Osteocyte (in vitro differentiated cells): Measurements from ENCODE around the gene ZNF451. TPM values are rescaled to one million over a fixed set of nuclear protein-coding genes. Genes with fewer than 3 reads are reported as not detected.

Source experiments
- DNase-seq: peaks from one replicate; pipeline ENCODE4 v3.0.0; 2021; ENCODE audit warnings: mixed read lengths; ENCODE audit not compliant: unreplicated experiment; ENCODE audit errors: extremely low spot score
- H3K27ac Mint-ChIP-seq: one replicate; pipeline ENCODE4 v1.8.0; 2021; ENCODE audit warnings: mild to moderate bottlenecking, mixed read lengths; ENCODE audit not compliant: unreplicated experiment
- H3K27me3 Mint-ChIP-seq: one replicate; pipeline ENCODE4 v1.8.0; 2021; ENCODE audit warnings: mixed read lengths; ENCODE audit not compliant: unreplicated experiment
- H3K36me3 Mint-ChIP-seq: one replicate; pipeline ENCODE4 v1.8.0; 2021; ENCODE audit warnings: mixed read lengths; ENCODE audit not compliant: unreplicated experiment
- H3K4me1 Mint-ChIP-seq: one replicate; pipeline ENCODE4 v1.8.0; 2021; ENCODE audit warnings: mixed read lengths; ENCODE audit not compliant: unreplicated experiment
- H3K4me3 Mint-ChIP-seq: one replicate; pipeline ENCODE4 v1.8.0; 2021; ENCODE audit warnings: mild to moderate bottlenecking, moderate library complexity, mixed read lengths; ENCODE audit not compliant: unreplicated experiment
- H3K9me3 Mint-ChIP-seq: one replicate; pipeline ENCODE4 v1.8.0; 2021; ENCODE audit warnings: mixed read lengths; ENCODE audit not compliant: unreplicated experiment
- CTCF ChIP-seq: fragments of 200-600 bp; sonication (generic); IDR thresholded peaks from 2 replicates; pipeline ENCODE4 v1.5.0; 2021; ENCODE audit warnings: antibody characterized with exemption, mild to moderate bottlenecking, moderate library complexity
- total RNA-seq: library from RNA; stranded (reverse); gene quantifications from 2 replicates; pipeline ENCODE4 v1.2.1, GENCODE V29; 2021

The ZNF451 gene
- total RNA-seq, 1 donor from 2014 or later = 53.6 TPM

GRCh38 chr6:57137350-57137749 lies 47.4 kb downstream of the ZNF451 start:
- Mint-ChIP-seq H3K36me3 (peaks cover 46% of the 10 kb centered on the region), H3K27ac (no peak overlapping the region), H3K4me3 (no peak overlapping the region), H3K9me3 (peaks cover 5% of the 10 kb centered on the region), H3K27me3 (no peaks in the 10 kb centered on the region), H3K4me1 (peaks cover 5% of the 10 kb centered on the region)
- no peak for TF ChIP-seq CTCF
- no peak for DNase-seq

GRCh38 chr6:57138026-57138425 lies 48.0 kb downstream of the ZNF451 start:
- Mint-ChIP-seq H3K27ac (no peak overlapping the region), H3K27me3 (no peaks in the 10 kb centered on the region), H3K4me1 (peaks cover 5% of the 10 kb centered on the region), H3K4me3 (no peak overlapping the region), H3K36me3 (peaks cover 50% of the 10 kb centered on the region), H3K9me3 (peaks cover 5% of the 10 kb centered on the region)
- no peak for DNase-seq
- no peak for TF ChIP-seq CTCF

GRCh38 chr6:57141451-57142177 lies 51.6 kb downstream of the ZNF451 start:
- Mint-ChIP-seq H3K36me3 (peaks cover 48% of the 10 kb centered on the region), H3K9me3 (peaks cover 5% of the 10 kb centered on the region), H3K27ac (no peak overlapping the region), H3K4me1 (no peaks in the 10 kb centered on the region), H3K4me3 (no peak overlapping the region), H3K27me3 (no peaks in the 10 kb centered on the region)
- DNase-seq = no peak
- no peak for TF ChIP-seq CTCF

- DNase-seq = no peak
- Mint-ChIP-seq H3K4me3 (no peak overlapping the region), H3K27ac (no peak overlapping the region), H3K27me3 (no peaks in the 10 kb centered on the region), H3K4me1 (no peaks in the 10 kb centered on the region), H3K36me3 (peaks cover 50% of the 10 kb centered on the region), H3K9me3 (peaks cover 5% of the 10 kb centered on the region)
- no peak for TF ChIP-seq CTCF
Observed at GRCh38 chr6:57142178-57142525, 52.2 kb downstream of the ZNF451 start.

GRCh38 chr6:57143690-57144089 lies 53.7 kb downstream of the ZNF451 start:
- TF ChIP-seq CTCF = no peak
- Mint-ChIP-seq H3K27ac (no peak overlapping the region), H3K4me3 (no peak overlapping the region), H3K4me1 (no peaks in the 10 kb centered on the region), H3K9me3 (peaks cover 5% of the 10 kb centered on the region), H3K27me3 (no peaks in the 10 kb centered on the region), H3K36me3 (peaks cover 57% of the 10 kb centered on the region)
- DNase-seq = no peak
